HG03521 (cell line): ENCODE results near the gene ACTRT2.

Experiments used
- ATAC-seq: cut with Tn5 transposase; IDR thresholded peaks from one replicate; pipeline ENCODE4 v1.9.1; 2021; ENCODE audit warnings: mild to moderate bottlenecking, moderate library complexity; ENCODE audit not compliant: unreplicated experiment

Gene ACTRT2

DNA sequence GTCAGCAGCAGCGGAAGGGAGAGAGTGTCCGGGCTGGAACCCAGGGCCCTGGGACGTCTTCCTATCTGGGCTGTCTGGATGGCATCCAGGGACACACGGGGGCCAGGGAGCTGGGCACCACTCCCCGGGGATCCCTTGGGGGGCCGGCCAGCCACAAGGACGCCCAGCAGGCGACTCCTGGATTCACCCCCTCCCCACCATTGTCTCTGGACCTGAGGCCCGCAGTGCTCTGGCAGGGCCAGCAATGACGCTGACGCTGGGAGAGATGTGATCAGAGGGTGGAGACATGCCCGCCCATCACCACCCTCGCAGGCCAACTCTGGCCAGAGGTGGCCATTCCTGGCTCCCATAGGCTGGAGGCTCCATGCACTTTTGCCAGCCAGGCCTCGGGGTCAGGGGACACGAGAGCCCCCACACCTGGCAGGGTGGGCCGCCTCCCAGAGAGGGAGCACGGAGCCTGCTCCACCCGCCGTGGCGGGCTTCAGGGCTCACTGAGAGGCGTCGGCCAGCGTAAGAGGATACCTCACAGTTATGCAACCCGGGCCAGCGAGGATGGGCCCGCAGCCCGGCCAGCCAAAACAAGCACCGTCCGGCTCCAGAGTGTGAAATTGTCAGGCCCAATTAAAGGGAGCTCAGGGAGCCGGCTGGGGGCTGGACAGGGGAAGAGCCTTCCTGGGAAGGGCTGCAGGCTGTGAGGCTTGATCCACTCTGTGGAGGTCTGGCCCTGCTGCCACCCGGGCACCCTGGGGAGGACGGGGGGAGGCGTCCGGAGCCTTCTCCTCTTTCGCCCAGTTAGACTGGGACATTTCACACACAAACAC is 10.3 kb downstream of the ACTRT2 start:
- no peak for ATAC-seq

DNA sequence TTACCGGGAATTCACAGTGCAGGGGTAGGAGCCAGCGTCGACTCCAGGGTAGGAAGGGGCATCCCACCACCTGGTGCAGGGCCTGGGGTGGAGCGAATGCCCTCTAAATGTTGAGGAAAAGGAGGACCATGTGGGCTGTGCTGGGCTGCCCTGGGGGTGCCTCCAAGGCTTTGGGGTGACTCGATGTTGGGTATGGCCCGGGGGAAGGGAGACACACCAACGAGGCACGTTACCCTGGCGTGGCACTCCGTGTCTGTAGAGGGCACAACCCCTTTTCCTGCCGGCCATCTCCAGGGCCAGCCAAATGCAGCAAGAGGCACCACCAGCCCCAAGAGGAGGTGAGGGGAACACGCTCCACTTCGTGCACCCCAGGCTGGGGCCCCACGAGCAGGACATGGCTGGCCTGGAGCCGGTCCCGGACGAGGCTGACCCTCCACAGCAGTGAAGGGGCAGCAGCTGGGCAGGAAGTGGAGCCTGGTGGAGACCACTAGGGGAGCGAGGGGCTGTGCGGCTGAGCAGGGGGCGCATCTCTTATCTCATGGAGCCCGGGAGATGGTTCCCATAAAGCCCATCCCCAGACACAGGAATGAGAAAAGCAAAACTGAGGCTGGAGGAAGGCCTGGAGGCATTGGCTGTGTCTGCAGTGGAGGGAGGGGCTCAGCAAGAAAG is 11.2 kb downstream of the ACTRT2 start:
- no peak for ATAC-seq

DNA sequence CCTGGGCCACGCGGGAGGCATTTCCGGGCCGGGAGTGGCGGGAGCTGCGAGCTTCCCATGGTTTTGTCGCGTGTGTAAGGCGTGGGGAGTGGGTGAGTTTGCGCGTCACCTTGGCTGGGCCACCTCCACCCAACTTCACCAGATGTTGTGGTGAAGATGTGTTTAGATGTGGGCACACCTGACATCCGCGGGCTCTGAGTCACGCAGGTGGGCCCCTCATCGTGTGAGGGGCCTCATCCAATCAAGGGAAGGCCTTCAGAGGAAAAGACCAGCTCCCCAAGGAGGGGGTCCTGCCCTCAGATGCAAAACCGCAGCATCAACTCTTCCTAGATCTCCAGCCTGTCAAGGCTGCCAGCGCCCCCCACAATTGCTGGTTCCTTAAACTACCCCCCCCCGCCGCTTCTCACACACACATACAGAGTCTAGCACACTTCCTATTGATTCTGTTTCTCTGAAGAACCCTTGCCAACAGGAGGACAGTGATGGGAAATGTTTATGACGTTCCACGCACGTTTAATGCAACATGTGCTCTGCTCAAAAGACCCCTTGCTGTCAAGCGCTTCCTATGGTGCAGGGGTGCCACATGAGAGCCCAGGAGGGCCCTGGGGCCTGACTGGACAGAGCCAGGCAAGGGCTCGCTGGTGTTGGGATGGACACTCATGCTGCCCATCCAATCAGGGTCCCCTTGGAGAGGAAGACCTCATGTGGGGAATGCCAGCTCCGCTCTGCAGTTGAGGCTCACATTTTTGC is 11.9 kb downstream of the ACTRT2 start:
- ATAC-seq = no peak

DNA sequence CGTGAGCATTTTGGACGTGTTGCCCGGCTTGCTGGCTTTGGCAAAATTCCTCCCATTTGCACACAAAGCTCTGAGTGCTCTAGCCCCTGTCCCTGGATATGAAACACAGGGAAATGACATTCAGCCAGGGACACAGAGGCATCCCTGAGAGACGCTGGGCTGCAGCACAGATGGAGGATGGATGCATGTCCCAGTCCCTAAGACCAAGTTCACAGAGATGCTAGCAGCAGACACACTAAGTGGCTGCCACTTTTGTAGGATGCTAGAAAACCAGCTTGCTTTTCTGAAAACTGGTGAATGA is 12.5 kb downstream of the ACTRT2 start:
- no peak for ATAC-seq

DNA sequence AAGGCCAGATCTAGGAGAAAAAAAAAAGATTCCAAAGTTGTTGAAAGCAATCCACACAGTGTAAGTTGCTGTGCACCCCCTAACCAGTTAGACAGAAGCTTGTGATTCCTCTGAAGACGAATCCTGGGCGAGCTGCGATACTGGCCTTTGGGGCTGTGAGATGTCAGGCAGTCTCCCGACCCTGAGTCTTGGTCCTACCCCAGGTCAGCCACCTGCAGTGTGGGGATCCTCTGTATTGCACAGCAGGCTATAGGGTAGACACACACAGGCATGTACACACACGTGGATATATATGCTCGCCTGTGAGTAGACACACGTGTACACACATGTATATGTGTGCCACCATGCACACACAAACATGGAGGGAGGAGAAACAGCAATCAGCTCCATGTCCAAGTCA is 12.9 kb downstream of the ACTRT2 start:
- ATAC-seq = no peak

DNA sequence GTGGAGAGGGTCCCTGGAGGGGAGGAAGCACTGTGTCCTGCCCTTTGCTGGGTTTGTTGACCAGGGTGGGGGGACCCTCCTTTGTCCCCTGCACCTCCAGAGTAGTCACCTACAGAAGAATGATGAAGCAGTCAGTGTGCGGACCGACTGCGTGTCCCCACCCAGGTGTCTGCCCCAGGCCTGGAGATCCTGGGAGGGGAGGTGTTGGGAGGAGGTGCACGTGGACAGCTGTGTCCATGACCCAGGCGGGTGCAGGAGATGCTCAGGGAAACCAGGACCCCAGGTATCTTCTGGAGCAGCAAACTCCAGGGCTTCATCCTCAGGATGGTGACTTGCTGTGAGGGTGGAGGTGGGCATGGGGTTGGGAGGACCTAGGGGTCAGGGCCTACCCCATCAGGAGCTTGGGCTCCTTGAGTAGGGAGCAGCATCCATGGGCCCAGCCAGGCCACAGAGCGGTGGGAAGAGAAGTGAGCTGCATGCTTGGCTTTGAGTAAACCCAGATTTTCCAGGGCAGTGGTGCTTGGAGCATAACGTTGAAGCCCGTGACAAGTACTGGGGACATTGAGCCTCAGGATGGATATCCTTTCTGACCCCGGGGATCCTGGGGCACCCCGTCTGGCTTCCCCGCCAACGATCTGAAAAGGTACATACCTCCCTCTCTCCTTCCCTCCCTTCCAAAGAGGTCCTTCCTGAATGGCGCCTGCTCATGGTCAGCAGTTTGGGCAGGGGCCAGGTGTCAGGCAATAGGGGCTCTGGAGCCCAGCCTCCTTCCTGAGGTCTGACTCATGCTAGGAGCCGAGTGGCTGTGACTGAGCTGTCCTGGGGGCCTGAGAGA is 13.7 kb downstream of the ACTRT2 start:
- ATAC-seq = no peak

DNA sequence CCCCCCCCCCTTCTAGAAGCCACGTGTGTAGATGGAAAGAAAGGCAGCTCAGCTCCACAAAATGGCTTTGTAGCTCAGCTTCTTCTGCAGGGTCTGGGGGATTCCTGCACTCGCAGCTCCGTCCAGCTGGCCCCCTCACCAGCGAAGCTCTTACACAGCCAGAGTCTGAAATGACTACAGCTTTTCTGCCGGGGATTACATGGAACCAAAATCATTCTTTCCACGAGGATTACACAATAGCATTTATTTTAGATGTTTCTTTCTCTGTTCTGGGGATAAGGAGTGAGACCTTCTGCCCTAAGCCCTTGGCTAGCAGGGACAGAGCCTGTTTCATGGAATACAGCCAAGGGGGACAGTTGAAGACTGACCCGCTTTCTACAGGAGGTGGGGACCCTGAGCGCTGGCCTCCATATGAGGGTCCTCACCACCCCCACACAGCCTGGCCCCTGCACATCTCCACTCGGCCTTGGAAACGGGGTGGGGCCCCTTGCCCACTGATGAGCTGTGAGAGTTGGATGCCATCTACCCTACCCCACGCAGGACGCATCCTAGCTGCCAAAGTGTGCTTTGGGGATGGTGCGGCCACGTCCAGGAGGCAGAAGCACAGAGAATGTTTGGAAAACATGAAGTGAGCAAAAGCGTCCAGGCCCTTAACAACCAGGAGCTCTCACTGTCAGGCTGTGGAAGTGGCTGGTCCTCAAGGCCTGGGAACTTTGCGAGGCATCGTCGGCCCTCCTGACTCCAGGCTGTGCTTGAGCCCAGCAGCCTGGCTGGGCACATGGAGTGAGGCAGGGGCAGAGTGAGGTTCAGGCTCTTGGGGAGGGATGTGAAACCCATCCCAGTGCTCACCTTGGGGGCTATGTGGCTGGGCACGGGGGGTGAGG is 14.5 kb downstream of the ACTRT2 start:
- no peak for ATAC-seq

DNA sequence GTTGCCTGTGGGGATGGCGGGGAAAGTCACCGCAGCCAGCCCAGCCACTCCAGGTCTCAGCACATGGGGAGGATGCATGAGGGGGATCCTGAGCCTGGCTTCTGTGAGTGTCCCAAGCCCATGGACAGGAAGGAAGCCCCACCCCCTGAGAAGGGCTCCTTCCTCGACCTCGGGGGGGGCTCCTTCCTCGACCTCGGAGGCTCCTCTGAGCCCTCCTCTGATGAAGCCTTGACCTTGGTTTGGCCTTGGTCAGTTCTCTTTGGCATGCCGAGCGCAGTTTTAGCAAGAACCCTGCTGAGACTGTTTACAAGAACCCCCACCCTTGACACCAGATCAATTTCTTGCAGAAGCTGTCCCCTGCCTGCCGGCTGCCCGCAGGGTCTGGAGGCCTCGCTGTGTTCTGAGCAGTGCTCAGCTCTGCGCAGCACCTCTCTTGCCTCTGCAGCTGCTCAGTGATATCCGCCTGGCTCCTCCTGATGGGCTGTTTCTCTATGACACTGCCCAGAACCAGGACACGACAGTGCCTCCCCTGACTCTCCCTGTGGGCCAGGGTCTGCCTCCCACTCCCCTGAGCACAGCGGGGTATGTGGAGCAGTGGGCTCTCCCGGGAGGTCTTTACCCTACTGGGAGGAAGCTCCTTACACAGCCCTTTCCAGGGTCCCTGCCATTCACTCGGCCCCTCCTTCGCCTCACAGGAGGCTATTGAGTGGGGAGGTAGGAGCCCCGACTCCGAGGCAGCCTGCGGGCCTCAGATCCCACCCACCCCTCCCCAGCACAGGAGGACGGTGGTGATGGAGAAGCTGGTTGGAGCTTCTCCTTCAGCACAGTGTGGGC is 15.4 kb downstream of the ACTRT2 start:
- no peak for ATAC-seq

DNA sequence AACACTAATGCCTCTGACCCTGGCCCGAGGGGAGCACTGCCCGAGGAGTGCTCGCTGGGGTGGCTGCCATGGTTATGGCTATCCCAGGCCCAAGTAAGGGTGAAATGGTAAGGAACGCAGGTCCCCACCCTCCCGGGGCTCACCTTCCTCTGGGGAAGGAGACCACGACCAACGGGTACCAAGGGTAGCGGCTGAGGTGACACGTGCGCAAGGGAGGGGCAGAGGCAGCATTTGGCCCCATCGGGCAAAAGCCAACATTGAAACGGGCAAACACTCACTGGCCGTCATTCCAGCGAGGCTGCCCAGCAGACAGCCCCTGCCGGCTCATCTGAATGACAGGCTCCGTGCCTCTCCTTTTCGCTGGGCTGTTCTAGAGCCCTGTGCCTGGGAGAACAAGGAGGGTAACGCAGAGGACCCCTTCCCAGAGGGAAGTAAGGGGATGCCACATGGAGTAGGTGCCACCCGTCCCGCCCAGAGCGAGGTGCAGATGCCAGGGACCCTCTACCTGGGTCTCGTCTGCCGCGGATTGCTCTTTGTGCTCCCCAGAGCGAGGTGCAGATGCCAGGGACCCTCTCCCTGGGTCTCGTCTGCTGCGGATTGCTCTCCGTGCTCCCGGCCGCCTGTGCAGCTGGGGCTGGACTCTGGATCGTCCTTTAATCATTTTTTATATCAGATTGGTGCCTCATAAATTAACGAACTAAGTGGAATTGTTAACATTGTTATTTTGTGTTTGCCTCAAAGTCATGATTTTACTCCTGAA is 16.2 kb downstream of the ACTRT2 start:
- ATAC-seq = no peak

DNA sequence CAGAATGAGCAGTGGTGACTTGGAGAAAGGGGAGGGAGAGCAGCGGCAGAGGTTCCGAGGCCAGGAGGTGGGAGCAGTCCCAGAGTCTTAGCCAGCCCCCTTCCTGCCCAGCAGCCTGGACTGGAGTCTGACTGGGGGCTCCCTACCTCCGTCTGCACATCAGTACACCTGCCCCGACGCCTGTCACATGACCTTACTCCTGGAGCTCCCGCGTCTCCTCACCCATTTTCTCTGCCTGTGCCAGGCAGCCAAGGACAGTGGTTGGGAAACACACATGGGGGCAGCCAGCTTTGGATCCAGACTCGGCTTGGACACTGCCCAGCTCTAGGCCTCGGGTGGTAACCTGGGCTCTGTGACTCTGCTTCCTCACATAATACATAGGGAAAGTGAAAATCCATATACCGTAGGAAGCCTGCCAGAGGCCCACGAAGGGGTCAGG is 16.9 kb downstream of the ACTRT2 start:
- no peak for ATAC-seq

DNA sequence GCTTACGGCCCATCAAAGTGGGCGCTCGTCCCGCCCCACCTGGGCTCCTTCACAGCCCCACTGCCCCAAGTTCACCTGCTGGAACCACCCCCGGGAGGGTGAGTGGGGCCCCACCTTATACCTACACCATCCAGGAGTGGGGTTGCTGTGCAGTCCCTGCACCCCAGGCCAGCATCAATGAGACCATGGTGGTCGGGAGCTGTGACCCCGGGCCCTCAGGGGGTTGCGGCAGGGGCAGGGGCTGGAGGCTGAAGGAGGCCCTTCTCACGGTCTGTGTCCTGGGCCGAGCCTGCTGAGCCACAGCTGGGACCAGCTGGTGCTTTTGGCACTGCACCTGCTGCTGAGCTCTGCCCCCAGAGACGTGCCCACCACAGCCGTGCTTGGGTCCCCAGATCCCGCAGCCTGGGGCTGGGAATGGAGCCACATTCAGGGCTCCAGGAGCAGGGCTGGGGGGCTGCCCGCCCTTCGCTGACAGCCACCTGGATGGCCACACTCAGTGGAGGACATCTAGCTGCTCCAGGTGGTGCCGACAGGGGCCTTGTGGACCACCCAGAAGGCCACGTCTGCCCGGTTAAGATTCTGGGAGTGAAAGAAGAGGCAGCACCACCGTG is 17.4 kb downstream of the ACTRT2 start:
- ATAC-seq = no peak

DNA sequence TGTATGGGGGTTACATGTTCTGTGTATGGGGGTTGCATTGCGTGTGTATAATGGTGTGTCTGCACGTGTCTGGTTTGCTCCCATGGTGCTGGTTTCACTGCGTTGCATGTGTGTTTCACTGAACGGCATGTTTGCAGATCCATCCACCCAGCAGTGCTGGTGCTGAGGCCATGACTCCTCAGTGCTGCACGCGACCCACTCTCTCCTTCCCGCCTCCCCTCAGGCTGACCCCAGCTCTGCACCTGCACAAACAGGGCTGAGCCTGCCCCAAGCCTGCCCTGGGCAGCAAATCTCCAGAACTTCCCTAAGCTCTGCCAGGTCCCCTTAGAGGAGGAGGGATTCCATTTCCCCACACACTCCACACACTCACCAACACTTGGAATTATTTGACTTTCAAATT is 18.7 kb downstream of the ACTRT2 start:
- ATAC-seq = no peak

DNA sequence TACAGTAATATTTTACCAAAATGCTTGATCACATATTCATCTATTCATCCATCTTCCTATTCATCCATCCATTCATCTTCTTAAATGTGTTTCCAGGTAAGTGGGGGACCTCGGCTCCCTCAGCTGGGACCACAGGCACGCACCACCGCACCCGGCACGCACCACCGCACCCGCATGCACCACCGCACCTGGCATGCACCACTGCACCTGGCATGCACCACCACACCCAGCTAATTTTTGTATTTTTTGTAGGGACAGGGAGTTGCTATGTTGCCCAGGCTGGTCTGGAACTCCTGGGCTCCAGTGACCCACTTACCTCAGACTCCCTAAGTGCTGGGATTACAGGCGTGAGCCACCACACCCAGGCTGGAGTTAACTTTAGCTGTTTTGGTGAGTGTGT is 21.2 kb downstream of the ACTRT2 start:
- ATAC-seq = no peak

DNA sequence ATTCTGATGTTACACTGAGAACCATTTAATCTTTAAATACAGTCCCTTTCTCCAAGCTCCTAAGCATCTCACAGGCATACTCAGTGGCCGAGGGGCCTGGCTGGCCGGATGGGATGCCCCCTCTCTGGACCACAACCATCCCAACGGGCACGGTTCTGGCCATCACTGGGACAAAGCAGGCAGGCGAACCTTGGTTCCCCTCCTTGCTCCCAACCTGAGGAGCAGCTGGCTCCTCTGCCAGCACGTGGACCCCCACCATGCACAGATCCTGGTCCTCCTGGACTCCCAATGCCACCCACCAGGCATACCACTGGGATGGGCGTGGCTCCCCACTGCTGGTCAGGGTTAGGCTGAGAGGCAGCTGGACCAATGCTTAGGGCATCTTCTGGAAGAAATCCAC is 27.9 kb downstream of the ACTRT2 start:
- no peak for ATAC-seq

DNA sequence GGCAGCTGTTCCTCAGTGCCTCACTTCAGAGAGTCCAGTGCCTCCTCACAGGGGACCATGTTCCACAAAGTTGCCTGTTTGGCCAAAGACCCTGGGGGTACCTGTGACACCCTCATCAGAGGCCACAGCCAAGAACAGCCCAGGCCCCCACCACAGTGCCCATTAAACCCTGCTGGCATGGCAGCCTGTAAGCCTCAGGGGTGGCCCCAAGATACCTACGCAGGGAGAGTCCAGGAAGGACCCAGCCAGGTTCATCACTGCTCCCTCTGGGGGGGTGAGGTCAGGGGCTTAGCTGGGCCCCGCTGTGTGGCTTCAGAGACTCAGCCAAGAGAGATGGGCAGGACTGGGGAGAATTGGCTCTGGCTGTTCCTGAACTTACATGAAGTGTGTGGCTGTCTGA is 28.6 kb downstream of the ACTRT2 start:
- no peak for ATAC-seq

DNA sequence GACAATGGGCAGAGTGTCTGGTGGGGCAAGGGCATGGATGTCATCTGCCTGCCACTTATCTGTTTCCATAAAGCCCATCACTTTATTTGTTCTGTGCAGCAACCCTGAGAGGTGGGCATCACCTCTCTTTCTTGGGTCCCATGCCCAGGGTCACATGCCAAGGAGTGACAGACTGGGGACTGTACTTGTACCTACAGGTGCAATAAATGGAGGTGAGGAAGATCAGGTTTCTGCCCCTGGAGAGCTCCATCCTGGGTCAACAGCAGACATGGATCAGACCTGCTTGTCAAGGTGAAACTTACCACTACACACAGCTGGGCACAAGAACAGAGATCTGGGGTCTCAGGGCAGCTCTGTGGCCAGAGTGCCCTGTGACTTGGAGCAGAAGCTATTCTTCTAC is 29.3 kb downstream of the ACTRT2 start:
- ATAC-seq = no peak

DNA sequence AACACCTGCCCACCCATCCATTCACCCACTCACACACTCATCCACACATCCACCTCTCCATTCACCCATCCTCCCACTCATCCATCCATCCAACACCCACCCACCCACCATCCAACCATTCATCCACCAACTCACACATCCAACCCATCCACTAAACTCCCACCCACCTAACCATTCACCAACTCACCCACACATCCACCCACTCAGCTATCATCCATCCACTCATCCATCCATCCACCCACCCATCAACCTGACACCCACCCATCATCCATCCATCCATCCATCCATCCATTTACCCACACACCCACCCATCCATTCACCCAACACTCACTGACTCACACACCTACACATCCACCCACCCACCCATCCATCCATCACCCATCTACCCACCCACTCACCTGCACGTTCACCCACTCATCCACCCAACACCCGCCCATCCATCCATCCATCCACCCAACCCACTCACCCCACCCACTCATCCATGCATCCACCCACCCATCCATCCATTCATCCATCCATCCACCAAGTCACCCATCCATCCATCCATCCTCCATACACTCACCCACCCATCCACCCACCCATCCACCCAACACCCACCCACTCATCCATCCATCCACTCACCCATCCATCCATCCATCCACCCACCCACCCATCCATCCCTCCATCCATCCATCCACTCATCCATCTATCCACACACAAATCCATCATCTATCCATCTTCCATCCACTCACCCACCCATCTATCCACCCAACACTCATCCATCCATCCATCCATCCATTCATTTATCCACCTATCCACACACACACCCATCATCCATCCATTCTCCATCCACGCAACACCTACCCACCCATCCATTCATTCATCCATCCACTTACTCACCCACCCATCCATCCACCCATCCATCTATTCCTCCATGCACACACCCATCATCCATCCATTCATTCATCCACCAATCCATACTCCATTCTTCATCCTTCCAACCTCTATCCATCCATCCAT is 30.3 kb downstream of the ACTRT2 start:
- ATAC-seq = no peak
